Neural progenitor cell (in vitro differentiated cells): ENCODE results near the gene MGMT. TPM values are rescaled to one million over a fixed set of nuclear protein-coding genes. Genes with fewer than 3 reads are reported as not detected.

Source experiments
- DNase-seq: peaks from one replicate; pipeline ENCODE4 v3.0.0-alpha.2; 2016; ENCODE audit warnings: low spot score
- H2AFZ ChIP-seq: fragments of 200-600 bp; sonication (generic); replicated peaks from 2 replicates; pipeline ENCODE4 v1.6.1; 2016; ENCODE audit warnings: antibody characterized with exemption
- H3F3A ChIP-seq: fragments of 200-600 bp; sonication (generic); 2 replicates; pipeline ENCODE4 v1.6.1; 2016; ENCODE audit warnings: antibody characterized with exemption, low read depth
- H3K27ac ChIP-seq: fragments of 200-600 bp; sonication (generic); 2 replicates; pipeline ENCODE4 v1.5.1; 2016; ENCODE audit warnings: mild to moderate bottlenecking
- H3K27me3 ChIP-seq: fragments of 200-600 bp; sonication (generic); 2 replicates; pipeline ENCODE4 v1.6.1; 2016; ENCODE audit warnings: mild to moderate bottlenecking, moderate library complexity
- H3K36me3 ChIP-seq: fragments of 200-600 bp; sonication (generic); 2 replicates; pipeline ENCODE4 v1.5.1; 2016
- H3K4me1 ChIP-seq: fragments of 200-600 bp; sonication (generic); 2 replicates; pipeline ENCODE4 v1.6.1; 2016; ENCODE audit warnings: mixed run types
- H3K4me2 ChIP-seq: fragments of 200-600 bp; sonication (generic); 2 replicates; pipeline ENCODE4 v1.6.1; 2016
- H3K4me3 ChIP-seq: fragments of 200-600 bp; sonication (generic); 2 replicates; pipeline ENCODE4 v1.5.1; 2016
- H3K79me2 ChIP-seq: fragments of 200-600 bp; sonication (generic); 2 replicates; pipeline ENCODE4 v1.6.1; 2016; ENCODE audit warnings: low read depth
- H3K9ac ChIP-seq: fragments of 200-600 bp; sonication (generic); 2 replicates; pipeline ENCODE4 v1.6.1; 2016
- H3K9me3 ChIP-seq: fragments of 200-600 bp; sonication (generic); 2 replicates; pipeline ENCODE4 v1.5.1; 2016; ENCODE audit warnings: low read depth
- H4K20me1 ChIP-seq: fragments of 200-600 bp; sonication (generic); 2 replicates; pipeline ENCODE4 v1.6.1; 2016; ENCODE audit warnings: low read depth
- H3K27ac Mint-ChIP-seq: 3 replicates; pipeline ENCODE4 v1.8.0; 2021; ENCODE audit warnings: mixed read lengths
- H3K27me3 Mint-ChIP-seq: 2 replicates; pipeline ENCODE4 v1.8.0; 2022; ENCODE audit warnings: low read depth, mild to moderate bottlenecking, inconsistent platforms, moderate library complexity, mixed read lengths; ENCODE audit not compliant: insufficient read depth
- H3K36me3 Mint-ChIP-seq: 3 replicates; pipeline ENCODE4 v1.8.0; 2021; ENCODE audit warnings: mixed read lengths
- H3K4me1 Mint-ChIP-seq: 3 replicates; pipeline ENCODE4 v1.8.0; 2021; ENCODE audit warnings: mixed read lengths
- H3K4me3 Mint-ChIP-seq: 3 replicates; pipeline ENCODE4 v1.8.0; 2021; ENCODE audit warnings: mild to moderate bottlenecking, moderate library complexity, mixed read lengths
- H3K9me3 Mint-ChIP-seq: 3 replicates; pipeline ENCODE4 v1.8.0; 2020; ENCODE audit warnings: mixed read lengths
- EZH2 ChIP-seq: fragments of 200-600 bp; sonication (generic); IDR thresholded peaks from 2 replicates; pipeline ENCODE4 v1.6.1; 2017; ENCODE audit warnings: antibody characterized with exemption, mild to moderate bottlenecking, moderate library complexity
- EZH2phosphoT487 ChIP-seq: fragments of 200-600 bp; sonication (generic); IDR thresholded peaks from 2 replicates; pipeline ENCODE4 v1.6.1; 2017; ENCODE audit warnings: antibody characterized with exemption
- total RNA-seq: library from RNA; depleted of rRNA; stranded (reverse); fragments of >200 nt; gene quantifications from 2 replicates; pipeline ENCODE4 v1.2.3, GENCODE V29; 2015; ENCODE audit warnings: low replicate concordance
- TF ChIP-seq, protein P1 (sequence below): fragments of 200-600 bp; sonication (generic); IDR thresholded peaks from 2 replicates; pipeline ENCODE4 v1.5.1; 2017; ENCODE audit warnings: antibody characterized with exemption, mild to moderate bottlenecking

The MGMT gene
- total RNA-seq, 1 donor from 2014 or later, result 17.5 TPM

DNA sequence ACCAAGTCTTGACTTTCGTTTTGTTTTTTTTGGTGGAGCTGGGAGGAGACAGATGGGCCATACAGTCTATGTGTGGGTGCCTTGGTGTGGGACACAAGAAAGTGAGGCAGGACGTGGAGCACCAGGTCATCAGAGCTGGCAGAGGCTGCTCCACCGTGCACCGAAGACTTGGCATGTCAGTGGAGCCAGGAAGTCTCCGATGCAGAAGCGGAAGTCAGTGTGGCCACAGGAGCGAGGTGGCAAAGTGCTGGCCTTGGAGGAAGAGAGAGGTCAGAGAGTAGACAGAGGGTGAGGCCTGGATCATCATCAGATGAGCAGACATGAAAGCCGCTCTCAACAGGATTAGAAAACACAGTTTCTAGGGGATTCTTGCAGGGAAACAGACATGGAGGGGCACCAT is 116.8 kb downstream of the MGMT start:
- peaks cover 4% of the 10 kb centered on the region for H3K9me3 ChIP-seq
- H3K4me3 ChIP-seq, result no peak overlapping the region
- H3K27me3 Mint-ChIP-seq, result peaks cover 2% of the 10 kb centered on the region
- TF ChIP-seq, protein P1, sequence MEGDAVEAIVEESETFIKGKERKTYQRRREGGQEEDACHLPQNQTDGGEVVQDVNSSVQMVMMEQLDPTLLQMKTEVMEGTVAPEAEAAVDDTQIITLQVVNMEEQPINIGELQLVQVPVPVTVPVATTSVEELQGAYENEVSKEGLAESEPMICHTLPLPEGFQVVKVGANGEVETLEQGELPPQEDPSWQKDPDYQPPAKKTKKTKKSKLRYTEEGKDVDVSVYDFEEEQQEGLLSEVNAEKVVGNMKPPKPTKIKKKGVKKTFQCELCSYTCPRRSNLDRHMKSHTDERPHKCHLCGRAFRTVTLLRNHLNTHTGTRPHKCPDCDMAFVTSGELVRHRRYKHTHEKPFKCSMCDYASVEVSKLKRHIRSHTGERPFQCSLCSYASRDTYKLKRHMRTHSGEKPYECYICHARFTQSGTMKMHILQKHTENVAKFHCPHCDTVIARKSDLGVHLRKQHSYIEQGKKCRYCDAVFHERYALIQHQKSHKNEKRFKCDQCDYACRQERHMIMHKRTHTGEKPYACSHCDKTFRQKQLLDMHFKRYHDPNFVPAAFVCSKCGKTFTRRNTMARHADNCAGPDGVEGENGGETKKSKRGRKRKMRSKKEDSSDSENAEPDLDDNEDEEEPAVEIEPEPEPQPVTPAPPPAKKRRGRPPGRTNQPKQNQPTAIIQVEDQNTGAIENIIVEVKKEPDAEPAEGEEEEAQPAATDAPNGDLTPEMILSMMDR, result no peak
- TF ChIP-seq EZH2phosphoT487 (no peak), EZH2 (no peak)
- H3K4me1 Mint-ChIP-seq, result no peaks in the 10 kb centered on the region
- no peak overlapping the region for H3K4me2 ChIP-seq
- H3K27ac ChIP-seq, result no peak overlapping the region
- H2AFZ ChIP-seq, result no peak overlapping the region
- peaks cover 13% of the 10 kb centered on the region for H3K36me3 Mint-ChIP-seq
- no peak overlapping the region for H3K4me3 Mint-ChIP-seq
- H3K9me3 Mint-ChIP-seq, result peaks cover 43% of the 10 kb centered on the region
- H3K9ac ChIP-seq, result no peak overlapping the region
- H3K36me3 ChIP-seq, result no peaks in the 10 kb centered on the region
- no peaks in the 10 kb centered on the region for H3K79me2 ChIP-seq
- H3K27me3 ChIP-seq, result no peaks in the 10 kb centered on the region
- peaks cover 8% of the 10 kb centered on the region for H3K4me1 ChIP-seq
- H3F3A ChIP-seq, result no peaks in the 10 kb centered on the region
- no peaks in the 10 kb centered on the region for H4K20me1 ChIP-seq
- no peak for DNase-seq
- H3K27ac Mint-ChIP-seq, result no peak overlapping the region

DNA sequence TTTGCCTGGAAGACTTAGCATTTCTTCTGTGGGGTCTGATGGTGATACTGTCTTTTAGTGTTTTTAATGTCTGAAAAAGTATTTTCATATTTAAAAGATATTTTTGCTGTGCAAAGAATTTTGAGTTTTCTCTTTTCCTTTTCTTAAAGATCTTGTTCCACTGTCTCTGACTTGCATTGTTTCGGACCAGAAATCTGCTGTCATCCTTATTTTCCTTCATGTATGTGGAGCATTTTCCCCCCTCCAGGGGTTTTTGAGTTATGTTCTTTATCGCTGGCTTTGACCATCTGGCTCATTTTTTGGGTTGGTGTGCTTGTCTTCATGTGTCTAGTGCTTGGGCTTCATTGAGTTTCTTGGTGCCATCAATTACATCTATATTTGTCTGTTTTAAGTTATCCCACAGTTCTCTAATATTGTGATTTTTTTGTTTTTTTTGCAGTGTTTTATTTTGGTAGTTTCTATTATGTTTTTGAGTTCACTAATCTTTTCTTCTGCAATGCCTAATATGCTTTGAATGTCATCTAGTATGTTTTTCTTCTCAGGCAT is 119.9 kb downstream of the MGMT start:
- no peak overlapping the region for H3K4me3 Mint-ChIP-seq

DNA sequence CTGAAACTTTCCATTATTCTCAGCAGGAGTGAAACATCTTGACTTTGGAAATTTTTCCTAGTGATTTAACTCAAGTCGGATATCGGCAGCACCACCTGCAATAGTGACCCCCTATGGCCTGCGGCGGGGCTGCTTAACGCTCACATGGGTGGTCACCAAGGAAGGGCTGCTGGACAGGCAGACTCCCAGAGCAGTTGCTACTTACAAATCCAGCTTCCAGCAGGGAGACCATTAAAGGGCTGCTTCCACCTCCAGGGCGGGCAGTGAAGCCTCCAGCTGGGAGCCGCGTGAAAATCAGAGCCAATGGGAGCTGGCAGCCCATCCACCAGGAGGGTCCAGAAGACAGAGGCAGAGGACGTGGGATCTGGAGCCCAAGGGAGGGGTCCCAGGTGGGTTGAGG is 122.5 kb downstream of the MGMT start:
- Histone ChIP-seq H3K9me3 (peaks cover 4% of the 10 kb centered on the region), H2AFZ (no peak overlapping the region), H3K27ac (no peak overlapping the region), H3K27me3 (no peaks in the 10 kb centered on the region), H3K9ac (no peak overlapping the region), H3K4me2 (no peak overlapping the region), H3K4me1 (no peaks in the 10 kb centered on the region), H3K79me2 (no peaks in the 10 kb centered on the region), H3K36me3 (no peaks in the 10 kb centered on the region), H3F3A (no peaks in the 10 kb centered on the region), H4K20me1 (no peaks in the 10 kb centered on the region), H3K4me3 (no peak overlapping the region)
- H3K27ac Mint-ChIP-seq, result no peak overlapping the region
- peaks cover 58% of the 10 kb centered on the region for H3K9me3 Mint-ChIP-seq
- H3K4me3 Mint-ChIP-seq, result no peak overlapping the region
- H3K36me3 Mint-ChIP-seq, result peaks cover 15% of the 10 kb centered on the region
- H3K4me1 Mint-ChIP-seq, result no peaks in the 10 kb centered on the region
- H3K27me3 Mint-ChIP-seq, result peaks cover 2% of the 10 kb centered on the region
- TF ChIP-seq EZH2 (no peak), EZH2phosphoT487 (no peak)
- TF ChIP-seq, protein P1, result no peak
- DNase-seq, result no peak

More for the DNA sequence above, 119.9 kb downstream of the MGMT start:
- Mint-ChIP-seq H3K9me3 (peaks cover 57% of the 10 kb centered on the region), H3K27ac (no peak overlapping the region), H3K27me3 (peaks cover 2% of the 10 kb centered on the region), H3K4me1 (no peaks in the 10 kb centered on the region), H3K36me3 (peaks cover 13% of the 10 kb centered on the region)
- Histone ChIP-seq H4K20me1 (no peaks in the 10 kb centered on the region), H3K27ac (no peak overlapping the region), H3K36me3 (no peaks in the 10 kb centered on the region), H3K9ac (no peak overlapping the region), H2AFZ (no peak overlapping the region), H3K4me2 (no peak overlapping the region), H3K4me3 (no peak overlapping the region), H3F3A (no peaks in the 10 kb centered on the region), H3K79me2 (no peaks in the 10 kb centered on the region), H3K9me3 (peaks cover 4% of the 10 kb centered on the region), H3K4me1 (no peaks in the 10 kb centered on the region), H3K27me3 (no peaks in the 10 kb centered on the region)
- TF ChIP-seq, protein P1, result no peak
- no peak for TF ChIP-seq EZH2
- TF ChIP-seq EZH2phosphoT487, result no peak
- DNase-seq, result no peak
